GM18870 (cell line): ENCODE results near the gene NUF2.
"Not testable (repeated sequence)": the region's sequence is repeated elsewhere in the genome, so short reads cannot be mapped to it uniquely, and the experiment has no call there.

ENCODE experiments used
- ATAC-seq: cut with Tn5 transposase; IDR thresholded peaks from one replicate; pipeline ENCODE4 v1.9.1; 2021; ENCODE audit warnings: moderate library complexity; ENCODE audit not compliant: unreplicated experiment

Gene NUF2

DNA sequence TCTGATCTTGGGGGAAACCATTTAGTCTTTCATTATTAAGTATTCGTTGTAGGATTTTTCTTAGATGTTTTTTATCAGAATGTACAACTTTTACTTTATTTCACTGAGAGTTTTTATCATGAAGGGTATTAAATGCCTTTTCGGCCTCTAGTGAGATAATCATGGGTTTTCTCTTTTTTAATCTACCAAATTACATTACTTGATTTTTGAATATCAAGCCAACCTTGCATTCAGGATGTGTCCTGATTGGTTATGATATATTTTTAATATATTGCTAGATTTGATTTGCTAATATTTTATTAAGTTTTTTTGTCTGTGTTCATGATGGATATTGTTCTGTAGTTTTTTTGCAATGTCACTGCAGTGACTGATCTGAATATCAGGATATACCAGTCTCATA, 9.4 kb downstream of the NUF2 start:
- no peak for ATAC-seq

DNA sequence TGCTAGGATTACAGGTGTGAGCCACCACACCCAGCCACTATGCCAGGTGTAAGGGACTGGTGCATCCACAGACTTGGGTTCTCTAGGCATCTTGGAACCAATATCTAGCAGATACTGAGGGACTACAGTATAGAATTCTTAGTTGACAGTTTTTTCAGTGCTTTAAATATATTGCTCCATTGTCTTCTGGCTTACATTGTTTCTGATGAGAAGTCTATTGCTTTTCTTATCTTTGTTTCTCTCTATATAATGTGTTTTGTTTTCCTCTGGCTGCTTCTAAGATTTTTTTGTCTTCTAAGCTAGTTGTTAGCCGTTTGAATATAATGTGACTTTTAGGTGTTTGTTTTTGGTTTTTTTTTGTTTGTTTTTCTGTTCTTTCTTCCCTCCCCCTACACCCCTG, 13.5 kb downstream of the NUF2 start:
- ATAC-seq, result no peak

- no peak for ATAC-seq
These were observed 15.9 kb downstream of the NUF2 start for GRCh38 chr1:163337631-163338030.

DNA sequence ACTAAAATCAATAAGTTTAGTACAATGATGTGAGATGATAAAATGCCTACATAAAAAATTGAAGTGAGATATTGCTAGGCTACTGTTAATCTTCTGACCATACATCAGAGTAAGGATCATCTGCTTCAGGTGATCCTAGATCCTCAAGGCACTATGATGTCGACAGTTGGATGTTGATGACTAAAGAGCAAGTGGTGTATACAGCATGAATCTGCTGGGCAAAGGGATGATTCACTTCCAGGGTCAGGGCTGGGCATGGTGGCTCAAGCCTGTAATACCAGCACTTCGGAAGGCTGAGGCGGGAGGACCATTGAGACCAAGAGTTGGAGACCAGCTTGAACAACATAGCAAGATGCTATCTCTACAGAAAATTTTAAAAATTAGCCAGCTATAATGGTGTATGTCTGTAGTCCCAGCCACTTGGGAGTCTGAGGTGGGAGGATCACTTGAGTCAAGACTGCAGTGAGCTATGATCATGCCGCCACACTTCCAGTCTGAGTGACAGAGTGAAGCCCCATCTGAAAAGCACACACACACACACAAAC, 24.6 kb downstream of the NUF2 start:
- ATAC-seq, result no peak

GRCh38 chr1:163347106-163347505, 25.4 kb downstream of the NUF2 start:
- no peak for ATAC-seq

GRCh38 chr1:163351912-163352311, 30.2 kb downstream of the NUF2 start:
- no peak for ATAC-seq

DNA sequence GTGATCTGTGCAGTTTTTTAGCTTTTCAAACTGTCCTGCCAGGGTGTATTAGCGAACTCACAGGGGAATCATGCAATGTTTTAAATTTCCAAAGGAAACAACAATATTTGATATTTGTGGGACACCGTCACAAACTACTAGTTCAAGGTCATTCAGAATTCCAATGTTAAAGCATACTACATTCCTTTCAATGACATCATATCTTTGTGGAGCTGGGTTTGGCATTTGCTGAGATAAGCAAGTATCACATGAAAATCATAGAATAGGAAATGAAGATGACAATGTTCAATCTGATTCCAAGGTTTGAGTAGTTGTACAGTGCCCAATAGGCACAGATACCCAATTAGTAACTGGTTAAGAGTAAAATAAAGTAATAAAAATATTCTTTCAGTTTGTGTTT, 35.6 kb downstream of the NUF2 start:
- no peak for ATAC-seq

GRCh38 chr1:163358172-163358571, 36.4 kb downstream of the NUF2 start:
- ATAC-seq, result not testable (repeated sequence)

- ATAC-seq, result peak; percentile 56
These were observed 39.6 kb downstream of the NUF2 start for GRCh38 chr1:163361123-163361934.

DNA sequence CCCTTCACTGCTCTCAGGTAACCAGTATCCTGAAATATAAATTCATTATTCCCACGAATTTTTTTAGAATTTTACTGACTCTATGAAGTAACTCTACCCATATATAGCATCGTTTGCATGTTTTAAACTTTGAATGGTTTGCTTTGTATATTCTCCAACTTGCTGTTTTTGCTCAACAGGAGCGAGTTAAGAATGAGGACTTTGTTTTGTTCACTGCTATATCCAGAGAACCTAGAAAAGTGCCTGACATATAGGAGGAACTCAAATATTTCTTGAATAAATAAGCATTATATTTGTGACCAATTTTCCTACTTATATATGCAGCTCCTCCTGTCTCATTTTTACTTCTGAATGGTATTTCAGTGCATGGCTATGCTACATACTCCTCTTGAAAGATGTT, 43.4 kb downstream of the NUF2 start:
- no peak for ATAC-seq

- no peak for ATAC-seq
These were observed 44.8 kb downstream of the NUF2 start for GRCh38 chr1:163366555-163366954.

- ATAC-seq, result no peak
These were observed 46.0 kb downstream of the NUF2 start for GRCh38 chr1:163367721-163368120.

DNA sequence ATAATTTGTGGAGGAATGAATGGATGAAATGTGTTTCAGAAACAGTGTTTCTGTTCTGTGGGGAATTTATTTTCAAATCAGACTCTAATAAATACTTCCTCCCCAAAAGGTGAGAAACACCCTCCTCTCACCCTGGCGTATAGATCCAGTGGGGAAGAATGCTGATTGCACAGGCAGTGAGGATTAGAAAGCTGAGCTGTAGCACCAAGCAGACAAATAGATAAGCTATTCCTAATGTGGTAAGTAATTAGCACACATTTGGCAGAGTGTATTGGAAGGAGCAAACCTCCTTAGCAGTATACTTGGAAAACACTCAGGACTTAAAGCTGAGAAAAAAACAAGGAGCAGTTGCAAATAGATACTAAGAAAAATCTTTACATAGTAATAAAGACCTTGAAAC, 50.8 kb downstream of the NUF2 start:
- no peak for ATAC-seq

- ATAC-seq, result no peak
These were observed 56.8 kb downstream of the NUF2 start for GRCh38 chr1:163378554-163378953.

GRCh38 chr1:163379801-163380200, 58.0 kb downstream of the NUF2 start:
- no peak for ATAC-seq

GRCh38 chr1:163381487-163382184, 59.9 kb downstream of the NUF2 start:
- no peak for ATAC-seq

GRCh38 chr1:163382395-163382794, 60.6 kb downstream of the NUF2 start:
- no peak for ATAC-seq

DNA sequence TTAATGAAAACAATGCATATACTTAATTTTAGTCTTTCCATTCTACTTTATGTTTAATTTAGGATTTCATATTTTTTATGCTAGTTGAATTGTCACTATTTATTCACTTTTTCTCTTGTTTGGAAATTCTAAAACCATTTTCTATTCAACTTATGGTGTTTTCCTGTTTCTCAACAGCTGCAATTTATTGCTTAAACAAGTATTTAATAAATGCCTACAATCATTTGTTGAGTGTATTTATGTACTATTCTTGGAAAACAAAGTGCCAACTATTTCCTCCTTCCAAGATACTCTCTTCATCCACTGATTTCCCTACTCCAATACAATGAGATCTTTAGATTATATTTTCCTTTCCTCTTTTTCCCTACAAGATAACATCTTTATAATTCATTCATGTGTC, 65.4 kb downstream of the NUF2 start:
- ATAC-seq, result no peak

GRCh38 chr1:163388970-163389369, 67.2 kb downstream of the NUF2 start:
- ATAC-seq, result no peak

DNA sequence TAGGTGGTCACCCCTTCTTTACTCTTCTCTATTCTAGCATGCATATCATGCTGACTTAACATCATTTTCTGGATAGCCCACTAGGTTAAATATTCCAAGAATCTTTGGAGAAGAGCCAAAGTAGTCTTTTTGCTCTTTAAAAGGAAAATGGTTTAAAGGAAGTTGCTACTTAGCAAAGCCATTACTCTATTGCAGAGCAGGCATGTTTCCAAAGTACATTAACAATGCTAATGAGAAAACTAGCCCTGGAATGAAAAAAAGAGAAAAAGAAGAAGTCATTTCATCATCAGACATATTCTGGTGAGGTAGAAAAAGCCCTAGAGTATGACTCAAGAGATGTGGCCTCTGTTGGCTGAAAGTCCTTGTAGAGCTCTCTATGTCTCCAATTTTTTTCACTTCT, 74.0 kb downstream of the NUF2 start:
- ATAC-seq, result no peak

- ATAC-seq, result no peak
These were observed 75.9 kb downstream of the NUF2 start for GRCh38 chr1:163397451-163398200.
